ENCODE results near the gene PRKN.
"Not testable (repeated sequence)": the region's sequence is repeated elsewhere in the genome, so short reads cannot be mapped to it uniquely, and the experiment has no call there.

The PRKN gene

GRCh38 chr6:162539321-162539720 lies 188.2 kb downstream of the PRKN start:
- peaks cover 4% of the 10 kb centered on the region for H3K4me1 ChIP-seq (ENCODE audit: insufficient read depth, low read length)
- H3K9ac ChIP-seq (ENCODE audit: low read depth, low read length): no peak overlapping the region
- no peaks in the 10 kb centered on the region for H3K9me3 ChIP-seq (ENCODE audit: insufficient read depth, low read depth, low read length)
- no peaks in the 10 kb centered on the region for H3K27me3 ChIP-seq (ENCODE audit: insufficient read depth, low read length)
- no peaks in the 10 kb centered on the region for H3K36me3 ChIP-seq (ENCODE audit: insufficient read depth, low read length)
- 96% methylated on average over 3 of the region's 3 CpGs for WGBS
- no peak overlapping the region for H3K27ac ChIP-seq (ENCODE audit: low read depth, low read length)
- H3K4me3 ChIP-seq (ENCODE audit: low read length): no peak overlapping the region

GRCh38 chr6:162538643-162539064 lies 188.9 kb downstream of the PRKN start:
- 92% methylated on average over 8 of the region's 8 CpGs for WGBS
- H3K9ac ChIP-seq (ENCODE audit: low read depth, low read length): no peak overlapping the region
- H3K36me3 ChIP-seq (ENCODE audit: insufficient read depth, low read length): no peaks in the 10 kb centered on the region
- H3K4me3 ChIP-seq (ENCODE audit: low read length): no peak overlapping the region
- H3K4me1 ChIP-seq (ENCODE audit: insufficient read depth, low read length): peaks cover 4% of the 10 kb centered on the region
- H3K27ac ChIP-seq (ENCODE audit: low read depth, low read length): no peak overlapping the region
- no peaks in the 10 kb centered on the region for H3K27me3 ChIP-seq (ENCODE audit: insufficient read depth, low read length)
- no peaks in the 10 kb centered on the region for H3K9me3 ChIP-seq (ENCODE audit: insufficient read depth, low read depth, low read length)

GRCh38 chr6:162533009-162533400 lies 194.6 kb downstream of the PRKN start:
- Histone ChIP-seq H3K9ac (ENCODE audit: low read depth, low read length) (no peak overlapping the region), H3K36me3 (ENCODE audit: insufficient read depth, low read length) (no peaks in the 10 kb centered on the region), H3K27me3 (ENCODE audit: insufficient read depth, low read length) (no peaks in the 10 kb centered on the region), H3K4me1 (ENCODE audit: insufficient read depth, low read length) (no peaks in the 10 kb centered on the region), H3K9me3 (ENCODE audit: insufficient read depth, low read depth, low read length) (no peaks in the 10 kb centered on the region), H3K27ac (ENCODE audit: low read depth, low read length) (no peak overlapping the region), H3K4me3 (ENCODE audit: low read length) (no peak overlapping the region)
- 98% methylated on average over 3 of the region's 6 CpGs for WGBS

GRCh38 chr6:162532283-162533008 lies 195.1 kb downstream of the PRKN start:
- no peaks in the 10 kb centered on the region for H3K36me3 ChIP-seq (ENCODE audit: insufficient read depth, low read length)
- H3K4me1 ChIP-seq (ENCODE audit: insufficient read depth, low read length): no peaks in the 10 kb centered on the region
- H3K9ac ChIP-seq (ENCODE audit: low read depth, low read length): no peak overlapping the region
- no peak overlapping the region for H3K4me3 ChIP-seq (ENCODE audit: low read length)
- H3K27ac ChIP-seq (ENCODE audit: low read depth, low read length): no peak overlapping the region
- H3K9me3 ChIP-seq (ENCODE audit: insufficient read depth, low read depth, low read length): no peaks in the 10 kb centered on the region
- WGBS: 94% methylated on average over 7 of the region's 9 CpGs
- no peaks in the 10 kb centered on the region for H3K27me3 ChIP-seq (ENCODE audit: insufficient read depth, low read length)

- not testable (repeated sequence) for H3K9me3 ChIP-seq (ENCODE audit: insufficient read depth, low read depth, low read length); H3K36me3 ChIP-seq (ENCODE audit: insufficient read depth, low read length); H3K27ac ChIP-seq (ENCODE audit: low read depth, low read length); H3K4me1 ChIP-seq (ENCODE audit: insufficient read depth, low read length); H3K9ac ChIP-seq (ENCODE audit: low read depth, low read length); H3K27me3 ChIP-seq (ENCODE audit: insufficient read depth, low read length); H3K4me3 ChIP-seq (ENCODE audit: low read length)
- WGBS: 98% methylated on average over 4 of the region's 4 CpGs
Observed at GRCh38 chr6:162531391-162531790, 196.2 kb downstream of the PRKN start.

- H3K27me3 ChIP-seq (ENCODE audit: insufficient read depth, low read length): no peaks in the 10 kb centered on the region
Observed at GRCh38 chr6:162528538-162528937, 199.0 kb downstream of the PRKN start.

GRCh38 chr6:162526960-162527359 lies 200.6 kb downstream of the PRKN start:
- H3K4me3 ChIP-seq (ENCODE audit: low read length): no peak overlapping the region
- H3K9me3 ChIP-seq (ENCODE audit: insufficient read depth, low read depth, low read length): no peaks in the 10 kb centered on the region
- WGBS: 75% methylated on average over 7 of the region's 7 CpGs
- H3K9ac ChIP-seq (ENCODE audit: low read depth, low read length): no peak overlapping the region
- no peaks in the 10 kb centered on the region for H3K27me3 ChIP-seq (ENCODE audit: insufficient read depth, low read length)
- H3K4me1 ChIP-seq (ENCODE audit: insufficient read depth, low read length): 0 out of 2 replicates have a peak, but pooled peaks cover 4% of the 10 kb centered on the region
- no peak overlapping the region for H3K27ac ChIP-seq (ENCODE audit: low read depth, low read length)
- H3K36me3 ChIP-seq (ENCODE audit: insufficient read depth, low read length): no peaks in the 10 kb centered on the region

More at GRCh38 chr6:162528538-162528937, 199.0 kb downstream of the PRKN start:
- Histone ChIP-seq H3K4me1 (ENCODE audit: insufficient read depth, low read length) (0 out of 2 replicates have a peak, but pooled peaks cover 4% of the 10 kb centered on the region), H3K27ac (ENCODE audit: low read depth, low read length) (no peak overlapping the region), H3K4me3 (ENCODE audit: low read length) (no peak overlapping the region), H3K36me3 (ENCODE audit: insufficient read depth, low read length) (no peaks in the 10 kb centered on the region), H3K9ac (ENCODE audit: low read depth, low read length) (no peak overlapping the region), H3K9me3 (ENCODE audit: insufficient read depth, low read depth, low read length) (no peaks in the 10 kb centered on the region)
- 79% methylated on average over 6 of the region's 6 CpGs for WGBS

- no peak overlapping the region for H3K27ac ChIP-seq (ENCODE audit: low read depth, low read length)
- H3K4me3 ChIP-seq (ENCODE audit: low read length): no peak overlapping the region
- H3K4me1 ChIP-seq (ENCODE audit: insufficient read depth, low read length): 0 out of 2 replicates have a peak, but pooled peaks cover 4% of the 10 kb centered on the region
- no peaks in the 10 kb centered on the region for H3K27me3 ChIP-seq (ENCODE audit: insufficient read depth, low read length)
- H3K9ac ChIP-seq (ENCODE audit: low read depth, low read length): no peak overlapping the region
- no peaks in the 10 kb centered on the region for H3K9me3 ChIP-seq (ENCODE audit: insufficient read depth, low read depth, low read length)
- no peaks in the 10 kb centered on the region for H3K36me3 ChIP-seq (ENCODE audit: insufficient read depth, low read length)
- 93% methylated on average over 6 of the region's 6 CpGs for WGBS
Observed at GRCh38 chr6:162525181-162525580, 202.4 kb downstream of the PRKN start.

- no peaks in the 10 kb centered on the region for H3K9me3 ChIP-seq (ENCODE audit: insufficient read depth, low read depth, low read length)
- WGBS: 94% methylated on average over 4 of the region's 4 CpGs
Observed at GRCh38 chr6:162512744-162513143, 214.8 kb downstream of the PRKN start.

GRCh38 chr6:162497389-162497788 lies 230.2 kb downstream of the PRKN start:
- H3K36me3 ChIP-seq (ENCODE audit: insufficient read depth, low read length): no peaks in the 10 kb centered on the region
- H3K27ac ChIP-seq (ENCODE audit: low read depth, low read length): no peak overlapping the region
- H3K9ac ChIP-seq (ENCODE audit: low read depth, low read length): no peak overlapping the region
- H3K4me3 ChIP-seq (ENCODE audit: low read length): no peak overlapping the region
- no peaks in the 10 kb centered on the region for H3K9me3 ChIP-seq (ENCODE audit: insufficient read depth, low read depth, low read length)
- WGBS: 99% methylated on average over 3 of the region's 5 CpGs
- H3K4me1 ChIP-seq (ENCODE audit: insufficient read depth, low read length): no peaks in the 10 kb centered on the region
- H3K27me3 ChIP-seq (ENCODE audit: insufficient read depth, low read length): no peaks in the 10 kb centered on the region

More at GRCh38 chr6:162512744-162513143, 214.8 kb downstream of the PRKN start:
- no peak overlapping the region for H3K9ac ChIP-seq (ENCODE audit: low read depth, low read length)
- H3K27ac ChIP-seq (ENCODE audit: low read depth, low read length): no peak overlapping the region
- H3K4me3 ChIP-seq (ENCODE audit: low read length): no peak overlapping the region
- no peaks in the 10 kb centered on the region for H3K4me1 ChIP-seq (ENCODE audit: insufficient read depth, low read length)
- H3K27me3 ChIP-seq (ENCODE audit: insufficient read depth, low read length): no peaks in the 10 kb centered on the region
- no peaks in the 10 kb centered on the region for H3K36me3 ChIP-seq (ENCODE audit: insufficient read depth, low read length)

GRCh38 chr6:162493917-162494316 lies 233.6 kb downstream of the PRKN start:
- 91% methylated on average over 3 of the region's 3 CpGs for WGBS
- no peaks in the 10 kb centered on the region for H3K4me1 ChIP-seq (ENCODE audit: insufficient read depth, low read length)
- no peaks in the 10 kb centered on the region for H3K9me3 ChIP-seq (ENCODE audit: insufficient read depth, low read depth, low read length)
- H3K36me3 ChIP-seq (ENCODE audit: insufficient read depth, low read length): no peaks in the 10 kb centered on the region
- no peak overlapping the region for H3K4me3 ChIP-seq (ENCODE audit: low read length)
- no peaks in the 10 kb centered on the region for H3K27me3 ChIP-seq (ENCODE audit: insufficient read depth, low read length)
- no peak overlapping the region for H3K9ac ChIP-seq (ENCODE audit: low read depth, low read length)
- no peak overlapping the region for H3K27ac ChIP-seq (ENCODE audit: low read depth, low read length)

- no peak overlapping the region for H3K4me3 ChIP-seq (ENCODE audit: low read length)
- H3K4me1 ChIP-seq (ENCODE audit: insufficient read depth, low read length): no peaks in the 10 kb centered on the region
- H3K27ac ChIP-seq (ENCODE audit: low read depth, low read length): no peak overlapping the region
- WGBS: 95% methylated on average over 9 of the region's 9 CpGs
- H3K36me3 ChIP-seq (ENCODE audit: insufficient read depth, low read length): no peaks in the 10 kb centered on the region
- no peak overlapping the region for H3K9ac ChIP-seq (ENCODE audit: low read depth, low read length)
- no peaks in the 10 kb centered on the region for H3K27me3 ChIP-seq (ENCODE audit: insufficient read depth, low read length)
- no peaks in the 10 kb centered on the region for H3K9me3 ChIP-seq (ENCODE audit: insufficient read depth, low read depth, low read length)
Observed at GRCh38 chr6:162491637-162492036, 235.9 kb downstream of the PRKN start.
